Muscle layer of duodenum (tissue), 2 donors: Measurements from ENCODE around the gene RNF44.

Source experiments
- H3K27ac ChIP-seq: one replicate; pipeline ENCODE4 v1.7.0; 2013; ENCODE audit warnings: mild to moderate bottlenecking, low read length
- H3K27me3 ChIP-seq: one replicate; pipeline ENCODE4 v1.7.0; 2013; ENCODE audit warnings: low read depth, mild to moderate bottlenecking, control low read depth, low read length
- H3K36me3 ChIP-seq, 2 donors: one replicate each; pipeline ENCODE4 v1.7.0; 2013; ENCODE audit warnings: low read length in 2 of 2, control low read depth in 1 of 2, mild to moderate bottlenecking in 1 of 2; ENCODE audit not compliant: insufficient read depth in 2 of 2, control insufficient read depth in 1 of 2
- H3K4me1 ChIP-seq, 2 donors: one replicate each; pipeline ENCODE4 v1.7.0; 2013; ENCODE audit warnings: low read length in 2 of 2, mild to moderate bottlenecking in 2 of 2, control low read depth in 1 of 2, moderate library complexity in 1 of 2; ENCODE audit not compliant: insufficient read depth in 2 of 2, control insufficient read depth in 1 of 2
- H3K4me3 ChIP-seq, 2 donors: one replicate each; pipeline ENCODE4 v1.7.0; 2013; ENCODE audit warnings: low read length in 2 of 2, low read depth in 1 of 2, mild to moderate bottlenecking in 1 of 2
- H3K9me3 ChIP-seq, 2 donors: one replicate each; pipeline ENCODE4 v1.7.0; 2013; ENCODE audit warnings: low read length in 2 of 2, control low read depth in 1 of 2, mild to moderate bottlenecking in 1 of 2; ENCODE audit not compliant: control insufficient read depth in 1 of 2
- donor health status: healthy.

The RNF44 gene

GRCh38 chr5:176508603-176509002 is 28.6 kb downstream of the RNF44 start:
- Histone ChIP-seq H3K4me3 (no peak overlapping the region), H3K36me3 (peaks cover 35 to 45% of the 10 kb centered on the region in 2 donors), H3K9me3 (no peaks in the 10 kb centered on the region), H3K27me3 (no peaks in the 10 kb centered on the region), H3K27ac (no peak overlapping the region), H3K4me1 (no peaks in the 10 kb centered on the region)

- H3K27me3 ChIP-seq, result no peaks in the 10 kb centered on the region
- no peak overlapping the region for H3K27ac ChIP-seq
- no peak overlapping the region for H3K4me3 ChIP-seq
- no peaks in the 10 kb centered on the region for H3K9me3 ChIP-seq
- peaks cover 35 to 45% of the 10 kb centered on the region in 2 donors for H3K36me3 ChIP-seq
- no peaks in the 10 kb centered on the region for H3K4me1 ChIP-seq
Measured at GRCh38 chr5:176507911-176508310, 29.3 kb downstream of the RNF44 start.

GRCh38 chr5:176503496-176503895 is 33.7 kb downstream of the RNF44 start:
- no peak overlapping the region for H3K4me3 ChIP-seq
- H3K4me1 ChIP-seq, result no peaks in the 10 kb centered on the region
- no peak overlapping the region for H3K27ac ChIP-seq
- peaks cover 52 to 74% of the 10 kb centered on the region in 2 donors for H3K36me3 ChIP-seq
- no peaks in the 10 kb centered on the region for H3K27me3 ChIP-seq
- no peaks in the 10 kb centered on the region for H3K9me3 ChIP-seq

GRCh38 chr5:176501333-176501732 is 35.9 kb downstream of the RNF44 start:
- Histone ChIP-seq H3K4me3 (no peak overlapping the region), H3K27me3 (no peaks in the 10 kb centered on the region), H3K27ac (no peak overlapping the region), H3K4me1 (no peaks in the 10 kb centered on the region), H3K36me3 (peaks cover 50 to 71% of the 10 kb centered on the region in 2 donors), H3K9me3 (no peaks in the 10 kb centered on the region)

- no peak overlapping the region for H3K27ac ChIP-seq
- no peaks in the 10 kb centered on the region for H3K4me1 ChIP-seq
- no peak overlapping the region for H3K4me3 ChIP-seq
- H3K9me3 ChIP-seq, result no peaks in the 10 kb centered on the region
- no peaks in the 10 kb centered on the region for H3K27me3 ChIP-seq
- H3K36me3 ChIP-seq, result peaks cover 58 to 73% of the 10 kb centered on the region in 2 donors
Measured at GRCh38 chr5:176500511-176500910, 36.7 kb downstream of the RNF44 start.

- Histone ChIP-seq H3K9me3 (no peaks in the 10 kb centered on the region), H3K27me3 (no peaks in the 10 kb centered on the region), H3K27ac (no peak overlapping the region), H3K36me3 (peaks cover 57 to 71% of the 10 kb centered on the region in 2 donors), H3K4me3 (no peak overlapping the region), H3K4me1 (no peaks in the 10 kb centered on the region)
Measured at GRCh38 chr5:176499273-176499672, 37.9 kb downstream of the RNF44 start.

- Histone ChIP-seq H3K36me3 (peaks cover 71 to 85% of the 10 kb centered on the region in 2 donors), H3K4me3 (no peak overlapping the region), H3K9me3 (no peaks in the 10 kb centered on the region), H3K27ac (no peak overlapping the region), H3K4me1 (no peaks in the 10 kb centered on the region), H3K27me3 (no peaks in the 10 kb centered on the region)
Measured at GRCh38 chr5:176497852-176498251, 39.4 kb downstream of the RNF44 start.

- Histone ChIP-seq H3K4me1 (no peaks in the 10 kb centered on the region), H3K36me3 (peaks cover 53 to 85% of the 10 kb centered on the region in 2 donors), H3K4me3 (no peak overlapping the region), H3K27ac (no peak overlapping the region), H3K27me3 (no peaks in the 10 kb centered on the region), H3K9me3 (no peaks in the 10 kb centered on the region)
Measured at GRCh38 chr5:176492431-176492830, 44.8 kb downstream of the RNF44 start.

- peaks cover 49 to 85% of the 10 kb centered on the region in 2 donors for H3K36me3 ChIP-seq
- H3K9me3 ChIP-seq, result no peaks in the 10 kb centered on the region
- no peaks in the 10 kb centered on the region for H3K27me3 ChIP-seq
- no peaks in the 10 kb centered on the region for H3K4me1 ChIP-seq
- no peak overlapping the region for H3K27ac ChIP-seq
- H3K4me3 ChIP-seq, result no peak overlapping the region
Measured at GRCh38 chr5:176491901-176492300, 45.3 kb downstream of the RNF44 start.

- Histone ChIP-seq H3K4me3 (no peak overlapping the region), H3K36me3 (peaks cover 47 to 82% of the 10 kb centered on the region in 2 donors), H3K27me3 (no peaks in the 10 kb centered on the region), H3K9me3 (no peaks in the 10 kb centered on the region), H3K4me1 (no peaks in the 10 kb centered on the region), H3K27ac (no peak overlapping the region)
Measured at GRCh38 chr5:176491101-176491502, 46.1 kb downstream of the RNF44 start.

- Histone ChIP-seq H3K4me3 (no peak overlapping the region), H3K27ac (no peak overlapping the region), H3K4me1 (no peaks in the 10 kb centered on the region), H3K9me3 (no peaks in the 10 kb centered on the region), H3K36me3 (peaks cover 47 to 82% of the 10 kb centered on the region in 2 donors), H3K27me3 (no peaks in the 10 kb centered on the region)
Measured at GRCh38 chr5:176490301-176490700, 46.9 kb downstream of the RNF44 start.

- H3K36me3 ChIP-seq, result peaks cover 40 to 72% of the 10 kb centered on the region in 2 donors
- no peaks in the 10 kb centered on the region for H3K27me3 ChIP-seq
- no peak overlapping the region for H3K4me3 ChIP-seq
- H3K27ac ChIP-seq, result no peak overlapping the region
- no peaks in the 10 kb centered on the region for H3K4me1 ChIP-seq
- no peaks in the 10 kb centered on the region for H3K9me3 ChIP-seq
Measured at GRCh38 chr5:176489077-176489476, 48.1 kb downstream of the RNF44 start.
